GM19463 (cell line): Measurements from ENCODE around the gene MYPN.
A peak's percentile ranks its signal among the peaks of the same experiment; 100 is the strongest.
"Not testable (repeated sequence)": the region's sequence is repeated elsewhere in the genome, so short reads cannot be mapped to it uniquely, and the experiment has no call there.

Source experiments
- ATAC-seq: cut with Tn5 transposase; IDR thresholded peaks from one replicate; pipeline ENCODE4 v1.9.1; 2021; ENCODE audit warnings: mild to moderate bottlenecking, moderate library complexity; ENCODE audit not compliant: unreplicated experiment

MYPN gene

GRCh38 chr10:68166871-68167585, 57.7 kb downstream of the MYPN start:
- no peak for ATAC-seq

- ATAC-seq, result no peak
Observed at GRCh38 chr10:68167586-68168189, 58.4 kb downstream of the MYPN start.

GRCh38 chr10:68171539-68172080, 62.3 kb downstream of the MYPN start:
- peak; percentile 64 for ATAC-seq

- peak; percentile 42 for ATAC-seq
Observed at GRCh38 chr10:68172324-68172723, 63.0 kb downstream of the MYPN start.

- no peak for ATAC-seq
Observed at GRCh38 chr10:68175949-68176348, 66.7 kb downstream of the MYPN start.

GRCh38 chr10:68176797-68177196, 67.5 kb downstream of the MYPN start:
- no peak for ATAC-seq

- no peak for ATAC-seq
Observed at GRCh38 chr10:68178592-68178991, 69.3 kb downstream of the MYPN start.

GRCh38 chr10:68179016-68179415, 69.7 kb downstream of the MYPN start:
- no peak for ATAC-seq

- ATAC-seq, result no peak
Observed at GRCh38 chr10:68180490-68180889, 71.2 kb downstream of the MYPN start.

GRCh38 chr10:68184546-68184945, 75.3 kb downstream of the MYPN start:
- ATAC-seq, result no peak

GRCh38 chr10:68185085-68185484, 75.8 kb downstream of the MYPN start:
- ATAC-seq, result no peak

GRCh38 chr10:68188835-68189234, 79.5 kb downstream of the MYPN start:
- ATAC-seq, result no peak

- no peak for ATAC-seq
Observed at GRCh38 chr10:68192113-68192512, 82.8 kb downstream of the MYPN start.

- ATAC-seq, result no peak
Observed at GRCh38 chr10:68194290-68194689, 85.0 kb downstream of the MYPN start.

GRCh38 chr10:68195776-68196175, 86.5 kb downstream of the MYPN start:
- not testable (repeated sequence) for ATAC-seq

GRCh38 chr10:68196701-68197100, 87.4 kb downstream of the MYPN start:
- ATAC-seq, result no peak

- ATAC-seq, result no peak
Observed at GRCh38 chr10:68202960-68203353, 93.7 kb downstream of the MYPN start.

- ATAC-seq, result peak; percentile 72
Observed at GRCh38 chr10:68208424-68209042, 99.2 kb downstream of the MYPN start.

- ATAC-seq, result no peak
Observed at GRCh38 chr10:68211669-68212068, 102.4 kb downstream of the MYPN start.

GRCh38 chr10:68212721-68213352, 103.5 kb downstream of the MYPN start:
- ATAC-seq, result no peak

GRCh38 chr10:68218786-68219185, 109.5 kb downstream of the MYPN start:
- ATAC-seq, result no peak
